ES-I3 (cell line): ENCODE results near the gene PARD3B.

Experiments
- H3K36me3 ChIP-seq: 2 replicates; pipeline ENCODE4 v1.6.1; 2013; ENCODE audit warnings: mild to moderate bottlenecking, low read length, control low read depth, moderate library complexity; ENCODE audit not compliant: insufficient read depth
- H3K4me1 ChIP-seq: 2 replicates; pipeline ENCODE4 v1.6.1; 2013; ENCODE audit warnings: mild to moderate bottlenecking, control low read depth, low read length; ENCODE audit not compliant: insufficient read depth
- H3K9ac ChIP-seq: 2 replicates; pipeline ENCODE4 v1.6.1; 2013; ENCODE audit warnings: low read depth, mild to moderate bottlenecking, low read length, moderate library complexity
- H3K9me3 ChIP-seq: 2 replicates; pipeline ENCODE4 v1.6.1; 2013; ENCODE audit warnings: mild to moderate bottlenecking, low read length, moderate library complexity; ENCODE audit not compliant: control insufficient read depth, insufficient read depth

The PARD3B gene

GRCh38 chr2:205607146-205607545, 1061.9 kb downstream of the PARD3B start:
- Histone ChIP-seq H3K9me3 (no peaks in the 10 kb centered on the region; the same call in 1 of the 2 replicates), H3K9ac (no peak overlapping the region), H3K36me3 (no peaks in the 10 kb centered on the region), H3K4me1 (no peaks in the 10 kb centered on the region)

GRCh38 chr2:205609113-205609512, 1063.8 kb downstream of the PARD3B start:
- Histone ChIP-seq H3K36me3 (no peaks in the 10 kb centered on the region), H3K9me3 (no peaks in the 10 kb centered on the region; the same call in 1 of the 2 replicates), H3K4me1 (0 out of 2 replicates have a peak, but pooled peaks cover 3% of the 10 kb centered on the region), H3K9ac (no peak overlapping the region)

DNA sequence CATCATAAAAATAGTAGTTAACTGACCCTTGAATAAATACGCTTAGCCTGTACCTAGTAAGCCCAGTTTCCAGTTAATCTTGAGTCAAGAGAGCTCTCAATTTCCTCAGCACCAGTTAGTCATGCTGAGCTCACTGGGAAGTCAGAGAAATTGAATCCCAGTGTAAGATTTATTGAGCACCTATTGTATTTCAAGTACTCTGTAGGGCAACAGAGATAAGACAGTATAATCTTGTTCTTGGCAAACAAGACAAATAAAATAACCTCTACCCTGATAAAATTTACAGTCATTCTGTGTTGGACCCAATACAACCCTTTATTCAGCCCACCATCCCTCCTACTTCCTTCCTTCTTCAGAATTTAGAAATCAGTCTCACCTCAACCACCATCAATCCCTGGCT, 1065.2 kb downstream of the PARD3B start:
- Histone ChIP-seq H3K9ac (no peak overlapping the region), H3K4me1 (0 out of 2 replicates have a peak, but pooled peaks cover 3% of the 10 kb centered on the region), H3K36me3 (no peaks in the 10 kb centered on the region), H3K9me3 (no peaks in the 10 kb centered on the region; the same call in none of the 2 replicates)

DNA sequence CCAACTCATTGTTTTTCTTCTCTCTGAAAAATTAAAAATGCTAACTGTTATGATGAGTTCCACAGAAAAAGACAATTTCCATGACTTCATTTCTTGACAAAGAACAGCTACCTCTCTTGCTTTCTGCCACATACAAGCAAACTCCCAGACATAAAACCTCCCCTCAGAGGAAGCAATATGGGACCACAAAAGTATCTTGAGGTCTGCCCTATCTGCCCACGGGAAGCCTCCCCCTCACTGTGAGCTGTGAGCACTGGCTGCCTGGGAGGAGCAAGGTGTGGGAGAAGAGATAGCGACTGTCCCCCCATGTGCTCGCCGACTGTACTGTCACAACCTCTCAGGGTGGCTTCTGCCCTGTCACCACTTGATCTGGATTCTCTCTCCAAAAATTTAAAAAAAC, 1067.4 kb downstream of the PARD3B start:
- H3K4me1 ChIP-seq: 0 out of 2 replicates have a peak, but pooled peaks cover 3% of the 10 kb centered on the region
- H3K9ac ChIP-seq: no peak overlapping the region
- no peaks in the 10 kb centered on the region; the same call in none of the 2 replicates for H3K9me3 ChIP-seq
- H3K36me3 ChIP-seq: no peaks in the 10 kb centered on the region

DNA sequence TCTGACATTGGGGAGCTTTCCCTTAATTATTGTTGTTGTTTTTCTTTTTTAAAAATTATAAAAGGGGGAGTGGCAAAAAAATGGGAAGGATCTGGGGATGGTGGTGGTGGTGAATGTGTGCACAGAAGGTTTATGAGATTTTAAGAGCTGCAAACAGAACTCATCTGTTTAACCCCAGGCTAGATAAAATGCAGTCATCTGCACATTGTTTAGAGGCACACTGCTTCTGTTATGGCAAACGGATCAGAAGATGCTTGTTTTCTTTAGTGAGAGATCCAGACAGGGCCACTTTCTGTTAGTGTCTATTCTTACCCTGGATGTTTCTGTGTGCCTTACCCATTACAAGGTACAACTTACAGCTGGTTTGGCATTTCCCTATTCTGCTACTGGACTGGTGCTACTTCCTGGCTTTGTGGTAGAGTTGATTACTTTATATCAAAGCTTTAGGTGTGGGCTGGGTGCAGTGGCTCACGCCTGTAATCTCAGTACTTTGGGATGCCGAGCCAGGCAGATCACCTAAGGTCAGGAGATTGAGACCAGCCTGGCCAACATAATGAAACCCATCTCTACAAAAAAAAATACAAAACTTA, 1068.8 kb downstream of the PARD3B start:
- no peak overlapping the region for H3K9ac ChIP-seq
- no peaks in the 10 kb centered on the region; the same call in none of the 2 replicates for H3K9me3 ChIP-seq
- 0 out of 2 replicates have a peak, but pooled peaks cover 3% of the 10 kb centered on the region for H3K4me1 ChIP-seq

GRCh38 chr2:205614965-205615364, 1069.7 kb downstream of the PARD3B start:
- H3K9me3 ChIP-seq: no peaks in the 10 kb centered on the region; the same call in none of the 2 replicates
- H3K9ac ChIP-seq: no peak overlapping the region
- 0 out of 2 replicates have a peak, but pooled peaks cover 3% of the 10 kb centered on the region for H3K4me1 ChIP-seq
- H3K36me3 ChIP-seq: no peaks in the 10 kb centered on the region

More for the DNA sequence above, 1068.8 kb downstream of the PARD3B start:
- H3K36me3 ChIP-seq: no peaks in the 10 kb centered on the region

GRCh38 chr2:205617905-205618304, 1072.6 kb downstream of the PARD3B start:
- Histone ChIP-seq H3K9ac (no peak overlapping the region), H3K4me1 (0 out of 2 replicates have a peak, but pooled peaks cover 2% of the 10 kb centered on the region), H3K9me3 (no peaks in the 10 kb centered on the region; the same call in none of the 2 replicates), H3K36me3 (no peaks in the 10 kb centered on the region)

DNA sequence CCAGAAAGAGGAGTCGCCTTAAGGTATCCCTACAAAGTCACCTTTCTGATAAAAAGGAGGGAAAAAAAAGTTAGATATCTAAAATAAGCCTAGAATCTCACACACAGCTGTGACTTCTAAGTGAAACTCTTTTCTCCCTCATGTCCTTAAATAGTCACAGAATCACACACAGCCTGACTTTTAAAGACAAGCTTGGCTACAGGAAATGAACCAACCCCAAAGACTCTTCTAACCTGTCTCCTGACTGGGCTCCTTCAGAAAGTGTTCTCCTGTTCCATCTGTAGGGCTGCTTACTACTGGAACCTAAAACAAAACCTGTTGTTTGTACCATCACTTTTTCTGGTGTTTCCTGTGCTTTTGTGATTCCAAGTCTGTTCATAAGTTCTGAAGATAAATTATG, 1074.3 kb downstream of the PARD3B start:
- Histone ChIP-seq H3K4me1 (no peaks in the 10 kb centered on the region), H3K9me3 (no peaks in the 10 kb centered on the region; the same call in none of the 2 replicates), H3K36me3 (no peaks in the 10 kb centered on the region), H3K9ac (no peak overlapping the region)

- Histone ChIP-seq H3K9ac (no peak overlapping the region), H3K36me3 (no peaks in the 10 kb centered on the region), H3K4me1 (no peaks in the 10 kb centered on the region), H3K9me3 (no peaks in the 10 kb centered on the region)
These were observed 1081.8 kb downstream of the PARD3B start for GRCh38 chr2:205627085-205627484.

GRCh38 chr2:205628422-205628821, 1083.1 kb downstream of the PARD3B start:
- Histone ChIP-seq H3K9me3 (no peaks in the 10 kb centered on the region), H3K4me1 (no peaks in the 10 kb centered on the region), H3K36me3 (no peaks in the 10 kb centered on the region), H3K9ac (no peak overlapping the region)

GRCh38 chr2:205629091-205629776, 1084.0 kb downstream of the PARD3B start:
- Histone ChIP-seq H3K4me1 (no peaks in the 10 kb centered on the region), H3K36me3 (no peaks in the 10 kb centered on the region), H3K9ac (no peak overlapping the region), H3K9me3 (no peaks in the 10 kb centered on the region)

- 0 out of 2 replicates have a peak, but pooled peaks cover 7% of the 10 kb centered on the region for H3K4me1 ChIP-seq
- no peaks in the 10 kb centered on the region for H3K9me3 ChIP-seq
- H3K9ac ChIP-seq: no peak overlapping the region
- no peaks in the 10 kb centered on the region for H3K36me3 ChIP-seq
These were observed 1088.7 kb downstream of the PARD3B start for GRCh38 chr2:205633994-205634393.

DNA sequence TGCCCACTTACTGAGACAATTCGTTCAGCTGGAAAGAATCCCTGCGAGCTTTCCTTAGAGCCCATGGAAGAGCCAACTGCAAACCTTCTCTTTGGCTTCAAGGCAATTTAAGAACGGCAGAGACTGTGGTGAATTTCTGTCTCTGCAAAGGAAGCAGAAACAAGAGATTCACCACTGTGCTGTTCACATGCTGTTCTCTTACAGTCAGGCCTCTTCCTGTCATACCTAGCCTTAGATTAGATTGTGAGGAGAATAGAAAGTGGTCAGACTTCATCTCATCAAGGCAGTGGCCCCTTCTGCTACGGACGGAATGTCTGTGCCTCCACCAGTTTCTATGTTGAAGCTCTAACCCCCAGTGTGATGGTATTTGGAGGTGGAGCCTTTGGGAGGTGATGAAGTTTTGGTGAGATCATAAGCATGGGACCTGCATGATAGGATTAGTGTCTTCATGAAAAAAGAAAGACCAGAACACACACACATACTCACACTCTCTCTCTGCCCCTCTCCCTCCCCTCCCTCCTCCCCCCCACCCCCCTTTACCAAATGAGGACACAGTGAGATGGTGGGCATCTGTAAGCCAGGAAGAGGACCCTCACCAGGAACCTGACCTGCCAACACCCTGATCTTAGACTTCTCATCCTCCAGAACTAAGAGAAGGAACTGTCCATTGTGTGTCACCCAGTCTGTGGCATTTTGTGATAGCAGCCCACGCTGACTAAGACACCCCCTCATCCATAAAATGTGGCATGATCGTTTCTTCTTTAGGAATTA, 1091.5 kb downstream of the PARD3B start:
- Histone ChIP-seq H3K36me3 (no peaks in the 10 kb centered on the region), H3K9ac (no peak overlapping the region), H3K4me1 (peaks cover 12% of the 10 kb centered on the region; the same call in 1 of the 2 replicates), H3K9me3 (no peaks in the 10 kb centered on the region)

DNA sequence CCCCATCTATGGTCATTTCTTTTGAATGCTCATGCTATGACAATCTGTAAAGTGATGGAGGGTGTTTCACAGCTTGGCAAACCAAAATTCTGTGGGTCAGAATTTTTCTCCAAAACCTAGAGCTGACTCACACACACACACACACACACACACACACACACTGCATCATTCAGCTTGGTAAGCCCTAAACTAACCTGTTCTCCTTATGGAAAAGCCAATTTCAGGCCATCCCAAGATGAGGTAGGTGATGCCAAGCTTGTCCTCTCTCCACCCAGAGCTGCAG, 1092.0 kb downstream of the PARD3B start:
- peaks cover 12% of the 10 kb centered on the region; the same call in 1 of the 2 replicates for H3K4me1 ChIP-seq
- H3K9me3 ChIP-seq: no peaks in the 10 kb centered on the region
- no peaks in the 10 kb centered on the region for H3K36me3 ChIP-seq
- H3K9ac ChIP-seq: no peak overlapping the region
